ENCODE measurements around the gene TUBA1C. TPM values are rescaled to one million over a fixed set of nuclear protein-coding genes. Genes with fewer than 3 reads are reported as not detected.

The TUBA1C gene
- total and polyA plus RNA-seq, 9 of the 15 experiments (the other 6 are each of a cell fraction or from before 2014, with no cell fraction given): 755 to 3,012 (median 914) TPM

DNA sequence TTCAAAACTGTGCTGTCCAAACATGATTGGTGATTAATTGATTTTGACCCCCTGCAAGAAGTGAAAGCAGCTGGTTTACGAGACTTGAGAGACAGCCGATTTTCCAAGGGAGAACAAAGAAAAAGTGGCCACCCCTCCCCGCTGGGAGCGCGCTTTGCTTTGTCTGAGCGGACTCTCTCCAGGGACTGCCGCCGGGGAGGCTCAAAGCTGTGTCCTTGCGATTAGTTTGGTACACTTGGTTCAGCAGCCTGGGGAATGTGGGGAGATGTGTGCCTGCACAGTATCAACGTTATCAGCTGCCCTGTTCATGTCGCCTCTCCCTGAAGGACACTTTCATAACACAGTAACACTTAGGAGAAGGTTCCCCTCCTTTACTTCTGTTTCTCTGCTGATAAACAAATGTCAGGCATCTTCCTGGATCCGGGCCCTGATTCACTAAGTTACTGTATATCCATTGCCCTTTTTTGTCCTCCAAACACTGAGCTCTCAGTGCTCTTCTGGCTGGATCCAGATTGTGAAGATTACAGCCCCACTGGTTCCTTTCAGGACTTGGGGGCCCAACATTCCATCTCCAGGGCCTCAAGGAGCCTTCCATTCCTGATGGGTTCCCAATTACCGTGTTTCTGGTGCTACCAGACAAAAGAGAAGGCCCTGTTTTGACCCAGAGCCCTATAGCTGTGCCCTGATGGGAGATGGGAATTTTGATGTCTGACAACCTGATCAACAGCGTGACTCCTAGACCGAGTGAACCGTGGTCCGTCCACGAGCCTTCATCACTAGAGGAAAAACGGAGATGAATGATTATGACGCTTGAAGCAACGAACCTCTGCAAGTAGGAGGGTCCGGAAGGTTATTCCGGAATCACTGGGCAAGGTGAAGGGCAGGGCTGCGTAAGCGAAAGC lies 31.7 kb upstream of the TUBA1C start (continued):
- TF ChIP-seq RAD21 (CRISPR knock-in tag; conservative IDR thresholded peaks at IDR 0.05 in 1 of 2, IDR thresholded peaks at IDR 0.05 in 1 of 2) (peak; percentile 16 to 29; a peak in 2 of 4 replicates), NR4A1 (CRISPR knock-in tag; IDR thresholded peaks at IDR 0.05) (no peak), NR4A1 (tag; IDR thresholded peaks at IDR 0.05) (no peak), ARID1B (IDR thresholded peaks at IDR 0.05) (peak; percentile 98), ARNT (IDR thresholded peaks at IDR 0.05) (peak; percentile 87 to 96), RBM17 (IDR thresholded peaks at IDR 0.05; ENCODE audit: borderline replicate concordance, low read depth, low read length) (no peak), TRIM24 (IDR thresholded peaks at IDR 0.05) (peak; percentile 93 to 94), FOXA1 (IDR thresholded peaks at IDR 0.05; ENCODE audit: borderline replicate concordance) (no peak), SUPT5H (IDR thresholded peaks at IDR 0.05) (no peak), RCOR1 (IDR thresholded peaks at IDR 0.05; ENCODE audit: borderline replicate concordance in 1 of 2, low read depth in 2 of 2, low read length in 2 of 2) (peak; percentile 94 to 97), TAF15 (IDR thresholded peaks at IDR 0.05; ENCODE audit: low read depth, low read length) (no peak), CCNT2 (IDR thresholded peaks at IDR 0.05; ENCODE audit: borderline replicate concordance, extremely low read depth, insufficient read length, low read depth, low read length) (peak; percentile 96), NCOA2 (IDR thresholded peaks at IDR 0.05; ENCODE audit: partially characterized antibody in 2 of 2) (no peak)
- TF ChIP-seq, protein P1, sequence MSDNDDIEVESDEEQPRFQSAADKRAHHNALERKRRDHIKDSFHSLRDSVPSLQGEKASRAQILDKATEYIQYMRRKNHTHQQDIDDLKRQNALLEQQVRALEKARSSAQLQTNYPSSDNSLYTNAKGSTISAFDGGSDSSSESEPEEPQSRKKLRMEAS (CRISPR knock-in tag; IDR thresholded peaks at IDR 0.05): peak; percentile 88
- TF ChIP-seq, protein P2, sequence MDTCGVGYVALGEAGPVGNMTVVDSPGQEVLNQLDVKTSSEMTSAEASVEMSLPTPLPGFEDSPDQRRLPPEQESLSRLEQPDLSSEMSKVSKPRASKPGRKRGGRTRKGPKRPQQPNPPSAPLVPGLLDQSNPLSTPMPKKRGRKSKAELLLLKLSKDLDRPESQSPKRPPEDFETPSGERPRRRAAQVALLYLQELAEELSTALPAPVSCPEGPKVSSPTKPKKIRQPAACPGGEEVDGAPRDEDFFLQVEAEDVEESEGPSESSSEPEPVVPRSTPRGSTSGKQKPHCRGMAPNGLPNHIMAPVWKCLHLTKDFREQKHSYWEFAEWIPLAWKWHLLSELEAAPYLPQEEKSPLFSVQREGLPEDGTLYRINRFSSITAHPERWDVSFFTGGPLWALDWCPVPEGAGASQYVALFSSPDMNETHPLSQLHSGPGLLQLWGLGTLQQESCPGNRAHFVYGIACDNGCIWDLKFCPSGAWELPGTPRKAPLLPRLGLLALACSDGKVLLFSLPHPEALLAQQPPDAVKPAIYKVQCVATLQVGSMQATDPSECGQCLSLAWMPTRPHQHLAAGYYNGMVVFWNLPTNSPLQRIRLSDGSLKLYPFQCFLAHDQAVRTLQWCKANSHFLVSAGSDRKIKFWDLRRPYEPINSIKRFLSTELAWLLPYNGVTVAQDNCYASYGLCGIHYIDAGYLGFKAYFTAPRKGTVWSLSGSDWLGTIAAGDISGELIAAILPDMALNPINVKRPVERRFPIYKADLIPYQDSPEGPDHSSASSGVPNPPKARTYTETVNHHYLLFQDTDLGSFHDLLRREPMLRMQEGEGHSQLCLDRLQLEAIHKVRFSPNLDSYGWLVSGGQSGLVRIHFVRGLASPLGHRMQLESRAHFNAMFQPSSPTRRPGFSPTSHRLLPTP (IDR thresholded peaks at IDR 0.05; ENCODE audit: borderline replicate concordance, extremely low read depth, insufficient read length): no peak
- TF ChIP-seq, protein P3, sequence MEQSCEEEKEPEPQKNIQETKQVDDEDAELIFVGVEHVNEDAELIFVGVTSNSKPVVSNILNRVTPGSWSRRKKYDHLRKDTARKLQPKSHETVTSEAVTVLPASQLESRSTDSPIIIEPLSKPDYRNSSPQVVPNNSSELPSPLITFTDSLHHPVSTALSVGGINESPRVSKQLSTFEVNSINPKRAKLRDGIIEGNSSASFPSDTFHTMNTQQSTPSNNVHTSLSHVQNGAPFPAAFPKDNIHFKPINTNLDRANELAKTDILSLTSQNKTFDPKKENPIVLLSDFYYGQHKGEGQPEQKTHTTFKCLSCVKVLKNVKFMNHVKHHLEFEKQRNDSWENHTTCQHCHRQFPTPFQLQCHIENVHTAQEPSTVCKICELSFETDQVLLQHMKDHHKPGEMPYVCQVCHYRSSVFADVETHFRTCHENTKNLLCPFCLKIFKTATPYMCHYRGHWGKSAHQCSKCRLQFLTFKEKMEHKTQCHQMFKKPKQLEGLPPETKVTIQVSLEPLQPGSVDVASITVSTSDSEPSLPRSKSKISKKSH (CRISPR knock-in tag; IDR thresholded peaks at IDR 0.05): no peak
- TF ChIP-seq, protein P4, sequence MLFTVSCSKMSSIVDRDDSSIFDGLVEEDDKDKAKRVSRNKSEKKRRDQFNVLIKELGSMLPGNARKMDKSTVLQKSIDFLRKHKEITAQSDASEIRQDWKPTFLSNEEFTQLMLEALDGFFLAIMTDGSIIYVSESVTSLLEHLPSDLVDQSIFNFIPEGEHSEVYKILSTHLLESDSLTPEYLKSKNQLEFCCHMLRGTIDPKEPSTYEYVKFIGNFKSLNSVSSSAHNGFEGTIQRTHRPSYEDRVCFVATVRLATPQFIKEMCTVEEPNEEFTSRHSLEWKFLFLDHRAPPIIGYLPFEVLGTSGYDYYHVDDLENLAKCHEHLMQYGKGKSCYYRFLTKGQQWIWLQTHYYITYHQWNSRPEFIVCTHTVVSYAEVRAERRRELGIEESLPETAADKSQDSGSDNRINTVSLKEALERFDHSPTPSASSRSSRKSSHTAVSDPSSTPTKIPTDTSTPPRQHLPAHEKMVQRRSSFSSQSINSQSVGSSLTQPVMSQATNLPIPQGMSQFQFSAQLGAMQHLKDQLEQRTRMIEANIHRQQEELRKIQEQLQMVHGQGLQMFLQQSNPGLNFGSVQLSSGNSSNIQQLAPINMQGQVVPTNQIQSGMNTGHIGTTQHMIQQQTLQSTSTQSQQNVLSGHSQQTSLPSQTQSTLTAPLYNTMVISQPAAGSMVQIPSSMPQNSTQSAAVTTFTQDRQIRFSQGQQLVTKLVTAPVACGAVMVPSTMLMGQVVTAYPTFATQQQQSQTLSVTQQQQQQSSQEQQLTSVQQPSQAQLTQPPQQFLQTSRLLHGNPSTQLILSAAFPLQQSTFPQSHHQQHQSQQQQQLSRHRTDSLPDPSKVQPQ (CRISPR knock-in tag; IDR thresholded peaks at IDR 0.05; ENCODE audit: borderline replicate concordance): no peak

Measured in K562 (cell line).